Measurements from ENCODE around the gene PCCA.

DNA sequence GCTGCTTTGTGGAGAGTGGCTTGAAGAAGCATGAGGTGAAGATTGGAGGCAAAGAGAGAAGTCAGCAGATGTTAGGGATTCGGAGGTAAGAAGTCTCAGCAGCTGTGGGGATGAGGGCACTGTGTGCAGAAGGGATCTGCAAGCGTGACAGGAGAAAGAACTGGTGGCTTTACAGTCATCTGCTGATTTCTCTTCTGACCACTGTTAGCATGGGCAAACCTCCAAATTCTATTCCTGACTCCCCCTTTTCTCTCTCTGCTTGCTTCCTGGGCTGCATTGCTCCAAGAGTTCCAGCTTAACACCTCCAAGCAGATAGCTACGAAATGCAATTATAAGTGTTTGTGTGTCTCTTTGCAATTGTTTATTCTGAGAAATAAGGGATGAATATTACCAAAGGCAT is 340.1 kb downstream of the PCCA start:
- TF ChIP-seq, protein P1, sequence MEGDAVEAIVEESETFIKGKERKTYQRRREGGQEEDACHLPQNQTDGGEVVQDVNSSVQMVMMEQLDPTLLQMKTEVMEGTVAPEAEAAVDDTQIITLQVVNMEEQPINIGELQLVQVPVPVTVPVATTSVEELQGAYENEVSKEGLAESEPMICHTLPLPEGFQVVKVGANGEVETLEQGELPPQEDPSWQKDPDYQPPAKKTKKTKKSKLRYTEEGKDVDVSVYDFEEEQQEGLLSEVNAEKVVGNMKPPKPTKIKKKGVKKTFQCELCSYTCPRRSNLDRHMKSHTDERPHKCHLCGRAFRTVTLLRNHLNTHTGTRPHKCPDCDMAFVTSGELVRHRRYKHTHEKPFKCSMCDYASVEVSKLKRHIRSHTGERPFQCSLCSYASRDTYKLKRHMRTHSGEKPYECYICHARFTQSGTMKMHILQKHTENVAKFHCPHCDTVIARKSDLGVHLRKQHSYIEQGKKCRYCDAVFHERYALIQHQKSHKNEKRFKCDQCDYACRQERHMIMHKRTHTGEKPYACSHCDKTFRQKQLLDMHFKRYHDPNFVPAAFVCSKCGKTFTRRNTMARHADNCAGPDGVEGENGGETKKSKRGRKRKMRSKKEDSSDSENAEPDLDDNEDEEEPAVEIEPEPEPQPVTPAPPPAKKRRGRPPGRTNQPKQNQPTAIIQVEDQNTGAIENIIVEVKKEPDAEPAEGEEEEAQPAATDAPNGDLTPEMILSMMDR (IDR thresholded peaks at IDR 0.05; ENCODE audit: insufficient read depth, low read length, poor library complexity, severe bottlenecking): no peak
- no peak for TF ChIP-seq EZH2phosphoT487 (conservative IDR thresholded peaks at IDR 0.05; ENCODE audit: low read length)
